ENCODE measurements around the gene SNRK. TPM values are rescaled to one million over a fixed set of nuclear protein-coding genes. Genes with fewer than 3 reads are reported as not detected.

Gene SNRK
- total and polyA plus RNA-seq, 2 donors (not counting 3 experiments of a cell fraction or from before 2014, with no cell fraction given) = 43.3 to 99.9 TPM

GRCh38 chr3:43370293-43370980, 84.1 kb downstream of the SNRK start:
- dilution Hi-C loops (cut with MboI; ENCODE audit: extremely low pct_ligation_motif_present, low sequenced_read_pairs) = no loop called here
- FAIRE-seq (no peak), DNase-seq (ENCODE audit: low read depth, low spot score) (no peak)
- intact Hi-C loops (cut with micrococcal nuclease) = no loop called here
- Histone ChIP-seq H3K4me2 (ENCODE audit: insufficient read depth, low read length) (no peak overlapping the region), H3K9ac (replicated peaks; ENCODE audit: extremely low read depth, insufficient read depth, low read length) (no peak overlapping the region), H3K79me2 (ENCODE audit: control insufficient read depth, insufficient read depth, low read length) (no peaks in the 10 kb centered on the region), H3K9me3 (replicated peaks; ENCODE audit: control insufficient read depth, insufficient read depth, low read length) (no peaks in the 10 kb centered on the region), H3K36me3 (ENCODE audit: control insufficient read depth in 2 of 2, extremely low read depth in 1 of 2, insufficient read depth in 2 of 2, low read length in 2 of 2) (peaks cover 0 to 4% of the 10 kb centered on the region in 2 experiments), H4K20me1 (replicated peaks; ENCODE audit: control insufficient read depth, extremely low read depth, insufficient read depth, low read length) (no peaks in the 10 kb centered on the region), H3K4me3 (replicated peaks in 1 of 3; ENCODE audit: insufficient read depth in 1 of 3, low read depth in 1 of 3, low read length in 3 of 3) (no peak overlapping the region), H3K9me1 (replicated peaks; ENCODE audit: control insufficient read depth, extremely low read depth, insufficient read depth, low read length) (no peaks in the 10 kb centered on the region), H2AFZ (ENCODE audit: low read depth, low read length) (no peak overlapping the region), H3K27ac (ENCODE audit: insufficient read depth, low read depth, low read length) (no peak overlapping the region), H3K27me3 (ENCODE audit: control insufficient read depth in 2 of 2, insufficient read depth in 2 of 2, low read length in 2 of 2) (no peaks in the 10 kb centered on the region), H3K4me1 (ENCODE audit: control insufficient read depth, extremely low read depth, insufficient read depth, low read length) (peaks cover 8% of the 10 kb centered on the region)
- TF ChIP-seq JUN (IDR thresholded peaks at IDR 0.05; ENCODE audit: borderline replicate concordance, insufficient read depth, insufficient read length, low read depth) = no peak
- no peak for TF ChIP-seq FOS (IDR thresholded peaks at IDR 0.05; ENCODE audit: borderline replicate concordance, insufficient read depth, low read length)
- no peak for TF ChIP-seq POLR2AphosphoS5 (IDR thresholded peaks at IDR 0.05; ENCODE audit: insufficient read depth, low read depth, low read length)
- no peak for TF ChIP-seq GATA2 (IDR thresholded peaks at IDR 0.05; ENCODE audit: insufficient read depth, insufficient read length, low read depth, low read length)
- TF ChIP-seq, protein P1, sequence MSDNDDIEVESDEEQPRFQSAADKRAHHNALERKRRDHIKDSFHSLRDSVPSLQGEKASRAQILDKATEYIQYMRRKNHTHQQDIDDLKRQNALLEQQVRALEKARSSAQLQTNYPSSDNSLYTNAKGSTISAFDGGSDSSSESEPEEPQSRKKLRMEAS (IDR thresholded peaks at IDR 0.05; ENCODE audit: insufficient read depth, insufficient read length) = no peak
- TF ChIP-seq POLR2A (IDR thresholded peaks at IDR 0.05; ENCODE audit: low read depth, low read length) = no peak
- TF ChIP-seq MYC (IDR thresholded peaks at IDR 0.05; ENCODE audit: low read depth, low read length) = no peak
- TF ChIP-seq EZH2 (IDR thresholded peaks at IDR 0.05; ENCODE audit: borderline replicate concordance, low read depth, low read length, severe bottlenecking) = no peak
- TF ChIP-seq, protein P2, sequence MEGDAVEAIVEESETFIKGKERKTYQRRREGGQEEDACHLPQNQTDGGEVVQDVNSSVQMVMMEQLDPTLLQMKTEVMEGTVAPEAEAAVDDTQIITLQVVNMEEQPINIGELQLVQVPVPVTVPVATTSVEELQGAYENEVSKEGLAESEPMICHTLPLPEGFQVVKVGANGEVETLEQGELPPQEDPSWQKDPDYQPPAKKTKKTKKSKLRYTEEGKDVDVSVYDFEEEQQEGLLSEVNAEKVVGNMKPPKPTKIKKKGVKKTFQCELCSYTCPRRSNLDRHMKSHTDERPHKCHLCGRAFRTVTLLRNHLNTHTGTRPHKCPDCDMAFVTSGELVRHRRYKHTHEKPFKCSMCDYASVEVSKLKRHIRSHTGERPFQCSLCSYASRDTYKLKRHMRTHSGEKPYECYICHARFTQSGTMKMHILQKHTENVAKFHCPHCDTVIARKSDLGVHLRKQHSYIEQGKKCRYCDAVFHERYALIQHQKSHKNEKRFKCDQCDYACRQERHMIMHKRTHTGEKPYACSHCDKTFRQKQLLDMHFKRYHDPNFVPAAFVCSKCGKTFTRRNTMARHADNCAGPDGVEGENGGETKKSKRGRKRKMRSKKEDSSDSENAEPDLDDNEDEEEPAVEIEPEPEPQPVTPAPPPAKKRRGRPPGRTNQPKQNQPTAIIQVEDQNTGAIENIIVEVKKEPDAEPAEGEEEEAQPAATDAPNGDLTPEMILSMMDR (IDR thresholded peaks at IDR 0.05; ENCODE audit: extremely low read depth in 1 of 2, insufficient read depth in 1 of 2, low read depth in 1 of 2, low read length in 2 of 2) = no peak
- ChIA-PET CTCF (interaction anchor here (0.9 kb wide), 1 partner anchor 133 kb away, joined by 3 read pairs; no protein-coding TSS in a partner anchor), POLR2A (no interaction called here)
- BruUV-seq (replicated peaks) = no TSS peak

All from endothelial cell of umbilical vein (primary cell).